ES-I3 (cell line): ENCODE measurements around the gene ERBB4.

Source experiments
- H3K36me3 ChIP-seq: 2 replicates; pipeline ENCODE4 v1.6.1; 2013; ENCODE audit warnings: mild to moderate bottlenecking, low read length, control low read depth, moderate library complexity; ENCODE audit not compliant: insufficient read depth
- H3K4me1 ChIP-seq: 2 replicates; pipeline ENCODE4 v1.6.1; 2013; ENCODE audit warnings: mild to moderate bottlenecking, control low read depth, low read length; ENCODE audit not compliant: insufficient read depth
- H3K9ac ChIP-seq: 2 replicates; pipeline ENCODE4 v1.6.1; 2013; ENCODE audit warnings: low read depth, mild to moderate bottlenecking, low read length, moderate library complexity
- H3K9me3 ChIP-seq: 2 replicates; pipeline ENCODE4 v1.6.1; 2013; ENCODE audit warnings: mild to moderate bottlenecking, low read length, moderate library complexity; ENCODE audit not compliant: control insufficient read depth, insufficient read depth

The ERBB4 gene

GRCh38 chr2:212538305-212539071 is at the start of gene ERBB4:
Gene ERBB4 (minus strand): TSS chr2:212538802. CDS start chr2:212538530, 272 bp downstream.
- Histone ChIP-seq H3K9me3 (no peaks in the 10 kb centered on the region), H3K9ac (peak within 1 kb of the TSS; percentile 69; the same call in 1 of the 2 replicates), H3K4me1 (0 out of 2 replicates have a peak, but pooled peaks cover 4% of the 10 kb centered on the region), H3K36me3 (no peaks in the 10 kb centered on the region)

GRCh38 chr2:212580117-212580516 is 41.5 kb upstream of the ERBB4 start:
- Histone ChIP-seq H3K4me1 (no peaks in the 10 kb centered on the region), H3K36me3 (no peaks in the 10 kb centered on the region), H3K9me3 (no peaks in the 10 kb centered on the region), H3K9ac (no peak overlapping the region)

- Histone ChIP-seq H3K9ac (no peak overlapping the region), H3K9me3 (no peaks in the 10 kb centered on the region), H3K4me1 (no peaks in the 10 kb centered on the region), H3K36me3 (no peaks in the 10 kb centered on the region)
Observed at GRCh38 chr2:212556296-212556695, 17.7 kb upstream of the ERBB4 start.

GRCh38 chr2:212554233-212554632 is 15.6 kb upstream of the ERBB4 start:
- no peak overlapping the region for H3K9ac ChIP-seq
- peaks cover under 1% of the 10 kb centered on the region; the same call in 1 of the 2 replicates for H3K4me1 ChIP-seq
- no peaks in the 10 kb centered on the region for H3K36me3 ChIP-seq
- H3K9me3 ChIP-seq: no peaks in the 10 kb centered on the region

GRCh38 chr2:212549941-212550340 is 11.3 kb upstream of the ERBB4 start:
- Histone ChIP-seq H3K9ac (no peak overlapping the region), H3K4me1 (peaks cover 3% of the 10 kb centered on the region; the same call in 1 of the 2 replicates), H3K9me3 (no peaks in the 10 kb centered on the region), H3K36me3 (no peaks in the 10 kb centered on the region)

- Histone ChIP-seq H3K4me1 (peaks cover 3% of the 10 kb centered on the region; the same call in 1 of the 2 replicates), H3K9me3 (no peaks in the 10 kb centered on the region), H3K36me3 (no peaks in the 10 kb centered on the region), H3K9ac (no peak overlapping the region)
Observed at GRCh38 chr2:212549463-212549862, 10.9 kb upstream of the ERBB4 start.

GRCh38 chr2:212548455-212548819 is 9.8 kb upstream of the ERBB4 start:
- H3K9me3 ChIP-seq: no peaks in the 10 kb centered on the region

GRCh38 chr2:212547716-212548454 is 9.3 kb upstream of the ERBB4 start:
- Histone ChIP-seq H3K36me3 (no peaks in the 10 kb centered on the region), H3K9me3 (no peaks in the 10 kb centered on the region), H3K4me1 (peaks cover 3% of the 10 kb centered on the region; the same call in 1 of the 2 replicates), H3K9ac (no peak overlapping the region)

More at GRCh38 chr2:212548455-212548819, 9.8 kb upstream of the ERBB4 start:
- Histone ChIP-seq H3K36me3 (no peaks in the 10 kb centered on the region), H3K4me1 (peaks cover 3% of the 10 kb centered on the region; the same call in 1 of the 2 replicates), H3K9ac (no peak overlapping the region)

GRCh38 chr2:212546669-212547068 is 8.1 kb upstream of the ERBB4 start:
- peaks cover 3% of the 10 kb centered on the region; the same call in 1 of the 2 replicates for H3K4me1 ChIP-seq
- H3K9me3 ChIP-seq: no peaks in the 10 kb centered on the region
- H3K9ac ChIP-seq: no peak overlapping the region
- H3K36me3 ChIP-seq: no peaks in the 10 kb centered on the region

- Histone ChIP-seq H3K4me1 (0 out of 2 replicates have a peak, but pooled peaks cover 4% of the 10 kb centered on the region), H3K36me3 (no peaks in the 10 kb centered on the region), H3K9me3 (no peaks in the 10 kb centered on the region), H3K9ac (no peak overlapping the region)
Observed at GRCh38 chr2:212540341-212540740, 1.7 kb upstream of the ERBB4 start.

GRCh38 chr2:212539072-212539880 is 674 bp upstream of the ERBB4 start:
- Histone ChIP-seq H3K9me3 (no peaks in the 10 kb centered on the region), H3K9ac (peak overlapping the region; percentile 69; the same call in 1 of the 2 replicates), H3K4me1 (0 out of 2 replicates have a peak, but pooled peaks cover 4% of the 10 kb centered on the region), H3K36me3 (no peaks in the 10 kb centered on the region)

GRCh38 chr2:212537726-212538304 is 787 bp downstream of the ERBB4 start:
- Histone ChIP-seq H3K4me1 (0 out of 2 replicates have a peak, but pooled peaks cover 4% of the 10 kb centered on the region), H3K9me3 (no peaks in the 10 kb centered on the region), H3K9ac (peak overlapping the region; percentile 69; the same call in 1 of the 2 replicates), H3K36me3 (no peaks in the 10 kb centered on the region)

- Histone ChIP-seq H3K36me3 (no peaks in the 10 kb centered on the region), H3K9ac (peak overlapping the region; percentile 69; the same call in 1 of the 2 replicates), H3K9me3 (no peaks in the 10 kb centered on the region), H3K4me1 (0 out of 2 replicates have a peak, but pooled peaks cover 4% of the 10 kb centered on the region)
Observed at GRCh38 chr2:212536817-212537725, 1.5 kb downstream of the ERBB4 start.
